Right forelimb (tissue), 1 donor: ENCODE data around the gene B4GALNT3.

Source experiments
- DNase-seq: peaks from one replicate; pipeline ENCODE4 v3.0.0-alpha.2; 2018

Gene B4GALNT3

DNA sequence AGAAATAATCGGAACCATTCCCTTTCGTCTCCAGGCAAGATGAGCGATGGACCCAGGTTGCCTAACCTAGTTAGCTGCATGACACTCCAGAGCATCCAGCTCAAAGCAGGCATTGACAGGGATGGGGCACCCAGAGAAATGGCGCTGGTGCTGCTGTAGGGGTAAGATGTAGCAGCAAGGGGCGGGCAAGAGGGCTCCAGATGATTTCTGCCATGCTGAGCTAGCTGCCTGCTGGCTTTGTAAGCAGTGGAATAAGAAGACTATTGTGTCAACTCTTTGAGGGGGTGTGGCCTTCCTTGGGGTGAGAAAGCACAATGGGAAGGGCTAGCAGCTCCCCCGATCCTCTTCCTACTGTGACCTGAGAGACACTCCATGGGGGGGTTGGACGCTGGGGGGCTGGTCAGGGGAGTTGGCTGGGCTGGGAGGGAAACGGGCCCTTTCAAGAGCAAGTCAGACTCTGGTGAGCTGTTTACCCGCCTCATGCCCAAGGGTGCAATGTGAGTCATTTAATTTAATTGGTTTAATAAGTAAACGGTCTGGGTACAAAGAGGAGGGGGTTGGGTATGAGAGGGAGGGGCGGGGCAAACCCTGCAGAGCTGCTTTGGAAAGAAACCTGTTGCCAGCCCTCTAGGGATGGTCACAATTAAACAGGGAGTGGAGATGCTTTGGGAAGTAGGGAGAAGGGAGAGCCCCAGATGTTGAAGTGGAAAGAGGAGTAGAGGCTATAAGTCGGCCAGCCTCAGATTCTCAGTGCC lies 50.5 kb downstream of the B4GALNT3 start:
- no peak for DNase-seq

DNA sequence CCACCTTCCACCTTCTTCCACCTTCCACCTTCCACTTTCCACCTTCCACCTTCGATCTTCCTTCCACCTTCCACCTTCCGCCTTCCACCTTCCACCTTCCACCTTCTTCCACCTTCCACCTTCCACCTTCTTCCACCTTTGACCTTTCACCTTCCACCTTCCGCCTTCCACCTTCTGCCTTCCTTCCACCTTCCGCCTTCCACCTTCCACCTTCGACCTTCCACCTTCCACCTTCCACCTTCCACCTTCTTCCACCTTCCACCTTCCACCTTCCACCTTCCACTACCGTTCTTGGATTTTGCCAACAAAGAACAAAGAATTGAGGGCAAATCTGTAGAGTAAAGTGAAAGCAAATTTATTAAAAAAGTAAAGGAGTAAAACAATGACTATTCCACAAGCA lies 53.2 kb downstream of the B4GALNT3 start:
- no peak for DNase-seq

DNA sequence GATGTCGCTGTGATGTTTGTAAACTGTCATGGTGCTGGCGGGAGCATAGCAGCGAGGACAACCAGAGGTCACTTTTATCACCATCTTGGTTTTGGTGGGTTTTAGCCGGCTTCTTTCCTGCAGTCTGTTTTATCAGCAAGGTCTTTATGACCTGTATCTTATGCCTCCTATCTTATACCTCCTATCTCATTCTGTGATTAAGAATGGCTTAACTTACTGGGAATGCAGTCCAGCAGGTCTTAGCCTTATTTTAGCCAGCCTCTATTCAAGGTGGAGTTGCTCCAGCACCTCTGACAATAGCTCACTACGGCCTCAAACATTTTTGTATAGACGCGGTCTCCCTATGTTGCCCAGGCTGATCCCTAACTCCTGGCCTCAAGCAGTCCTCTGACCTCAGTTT lies 53.7 kb downstream of the B4GALNT3 start:
- DNase-seq, result no peak

DNA sequence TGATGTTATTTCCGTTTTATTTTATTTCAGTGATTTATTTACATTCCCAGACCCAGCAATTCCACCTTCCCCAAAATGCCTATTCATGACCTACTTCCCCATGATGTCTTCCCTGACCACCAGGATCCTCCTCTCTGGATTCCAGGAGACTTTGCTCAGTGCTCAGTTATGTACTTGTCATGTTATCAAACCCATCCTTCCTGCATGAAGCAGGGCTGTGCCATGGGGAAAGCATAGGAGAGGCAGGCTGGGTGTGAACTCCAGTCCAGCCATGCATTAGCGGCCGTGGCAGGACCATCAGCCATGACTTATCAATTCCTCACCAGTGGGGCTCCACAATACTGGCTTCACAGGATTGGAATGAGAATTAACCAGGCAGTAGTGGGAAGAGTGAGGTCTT lies 57.8 kb downstream of the B4GALNT3 start:
- no peak for DNase-seq

DNA sequence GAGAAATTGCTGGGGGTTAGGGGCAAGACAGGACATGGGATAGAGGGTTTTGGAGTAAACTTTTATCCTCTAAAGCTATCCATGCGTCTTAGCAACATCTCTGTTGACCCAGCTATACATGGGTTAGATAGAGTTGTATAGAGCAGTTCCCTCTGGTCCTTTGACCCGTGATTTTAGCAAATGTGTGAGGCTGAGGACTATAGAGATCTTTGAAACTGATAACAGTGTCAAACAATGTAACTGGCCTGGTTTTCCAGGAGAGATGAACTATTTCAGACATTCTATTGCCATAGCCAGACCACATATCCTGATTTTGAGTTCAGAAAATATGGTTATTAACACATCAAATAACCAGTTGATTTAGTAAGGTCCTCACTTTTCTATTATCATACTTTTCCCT lies 60.4 kb downstream of the B4GALNT3 start:
- DNase-seq, result no peak

DNA sequence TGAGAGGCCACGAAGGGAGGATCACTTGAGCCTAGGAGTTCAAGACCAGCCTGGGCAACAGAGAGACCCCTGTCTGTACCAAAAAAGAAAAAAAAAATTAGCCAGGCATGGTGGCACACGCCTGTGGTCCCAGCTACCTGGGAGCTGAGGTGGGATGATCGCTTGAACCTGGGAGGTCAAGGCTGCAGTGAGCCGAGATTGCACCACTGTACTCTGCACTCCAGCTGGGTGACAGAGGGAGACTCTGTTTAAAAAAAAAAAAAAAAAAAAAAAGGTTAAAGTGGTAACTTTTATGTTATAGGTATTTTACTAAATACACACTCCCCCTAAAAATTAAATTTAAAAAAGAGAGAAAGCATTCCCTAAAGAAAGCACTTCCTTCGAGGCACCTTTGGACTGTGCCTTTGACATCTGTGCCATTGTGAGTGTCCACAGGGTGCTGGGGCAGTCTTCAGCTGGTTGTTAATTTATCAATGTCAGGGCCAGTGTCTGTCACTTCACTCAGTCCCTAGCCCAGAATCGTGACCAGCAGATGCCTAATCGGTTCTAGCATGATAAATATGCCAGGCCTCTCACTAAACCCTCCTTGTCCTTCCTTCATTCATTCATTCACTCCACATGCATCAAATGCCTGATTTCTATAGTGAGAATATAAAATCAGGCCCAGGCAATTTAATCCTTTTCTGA lies 63.1 kb downstream of the B4GALNT3 start:
- DNase-seq, result no peak

DNA sequence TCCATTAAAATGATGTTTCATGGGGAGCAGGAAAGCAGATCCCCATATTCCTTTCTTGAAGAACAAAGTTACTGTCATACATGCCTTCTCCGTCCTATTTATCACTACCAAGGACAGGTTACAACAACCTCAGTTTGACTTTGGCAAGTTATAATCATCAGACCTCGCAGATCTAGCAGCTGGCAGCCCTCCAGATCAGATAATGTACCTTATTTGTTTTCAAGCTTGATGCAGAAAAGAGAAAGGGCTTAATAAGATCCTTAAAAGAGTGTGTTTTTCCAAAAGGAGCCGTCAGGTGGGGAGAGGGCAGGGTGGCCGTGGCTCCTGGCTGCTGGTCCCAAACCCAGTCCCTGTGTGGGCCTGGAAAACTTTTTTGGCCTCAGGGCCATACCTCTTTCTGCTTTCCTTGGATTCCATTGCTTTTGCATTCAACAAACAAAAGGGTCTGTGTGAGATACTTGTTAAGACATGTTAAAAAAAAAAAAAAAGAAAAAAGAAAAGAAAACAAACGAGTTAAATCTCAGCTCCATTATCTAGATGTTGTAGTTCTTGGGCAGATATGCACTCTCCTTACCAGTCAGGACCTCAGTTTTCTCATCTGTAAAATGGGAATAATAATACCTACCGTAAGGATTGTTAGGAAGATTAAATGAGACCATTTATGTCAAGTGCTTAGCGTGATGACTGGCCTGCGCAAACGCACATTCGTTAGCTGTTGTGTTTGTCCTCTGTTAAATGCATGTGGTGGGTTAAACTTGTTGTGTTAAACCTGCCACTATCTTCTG lies 64.6 kb downstream of the B4GALNT3 start:
- DNase-seq, result no peak

DNA sequence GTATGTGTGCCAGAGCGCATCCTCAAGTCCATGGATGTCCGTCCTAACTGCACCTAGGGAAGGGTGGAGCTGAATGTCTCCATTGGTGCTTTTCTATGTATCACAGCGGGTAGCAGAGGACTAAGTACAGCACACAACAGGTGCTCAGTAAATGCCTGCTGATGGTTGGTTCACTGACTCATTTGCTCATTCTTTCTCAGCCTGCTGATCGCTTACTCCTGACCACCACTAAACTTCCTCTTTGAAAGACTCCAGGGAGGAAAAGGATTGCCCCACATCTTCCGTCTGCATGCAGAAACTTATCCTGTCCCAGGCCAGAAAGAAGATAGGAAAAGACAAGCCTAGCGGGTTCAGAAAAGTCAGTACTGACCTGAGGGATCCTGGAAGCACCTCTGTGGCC lies 66.3 kb downstream of the B4GALNT3 start:
- no peak for DNase-seq

DNA sequence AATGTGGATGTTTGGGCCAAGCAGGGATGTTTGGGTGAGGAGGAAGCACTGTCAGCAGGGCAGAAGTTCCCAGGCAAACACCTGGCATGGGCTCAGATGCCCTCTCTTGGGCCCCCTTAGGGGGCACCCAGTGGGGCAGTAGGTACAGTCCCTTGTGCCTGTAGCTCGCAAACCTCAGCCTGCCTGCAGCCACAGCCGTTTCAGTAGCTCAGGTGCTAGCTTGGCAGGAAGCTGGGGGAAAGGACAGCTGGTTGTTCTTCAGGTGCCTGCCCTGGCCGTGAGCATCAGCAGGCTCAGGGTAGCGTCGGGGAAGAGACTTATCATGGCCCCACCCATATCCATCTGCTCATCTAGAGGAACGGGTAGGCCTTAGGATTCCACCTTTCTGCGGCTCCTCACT lies 67.5 kb downstream of the B4GALNT3 start:
- no peak for DNase-seq

DNA sequence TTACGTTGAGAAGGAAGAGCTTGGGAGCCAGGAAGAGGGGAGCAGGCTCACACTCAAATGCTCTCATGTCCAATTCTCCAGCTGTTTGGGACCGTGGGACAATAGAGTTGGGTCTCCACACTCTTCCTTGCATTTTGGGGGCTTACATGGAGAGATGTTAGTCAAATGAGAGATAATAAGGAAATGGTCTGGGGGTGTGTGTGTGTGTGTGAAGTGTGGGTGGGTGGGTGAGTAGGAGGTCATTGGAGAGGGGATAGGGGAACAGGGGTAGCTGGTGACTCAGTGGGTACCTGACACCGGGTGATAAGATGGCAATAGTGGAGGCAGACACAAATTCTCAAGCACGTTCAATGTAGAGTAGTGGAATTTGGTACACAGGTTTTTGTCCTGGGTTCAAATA lies 68.0 kb downstream of the B4GALNT3 start:
- DNase-seq, result no peak

DNA sequence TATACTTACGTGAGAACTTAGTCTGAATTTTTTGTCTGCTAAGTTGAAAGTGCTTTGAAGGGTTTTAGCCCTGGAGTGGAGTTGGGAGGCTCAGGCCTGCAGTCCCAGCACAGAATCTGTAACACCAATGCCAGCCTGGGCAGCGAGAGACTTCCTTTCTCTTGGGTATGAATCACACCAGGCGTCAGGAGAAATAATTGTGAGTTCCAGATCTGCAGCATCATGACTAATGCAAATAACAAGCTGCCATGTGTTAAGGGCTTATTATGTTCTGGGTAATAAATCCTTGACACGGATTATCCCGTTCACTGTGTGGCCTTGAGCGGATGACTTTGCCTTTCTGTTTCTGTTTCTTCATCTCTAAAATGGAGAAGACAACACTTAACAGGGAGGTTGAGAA lies 70.6 kb downstream of the B4GALNT3 start:
- DNase-seq, result no peak

DNA sequence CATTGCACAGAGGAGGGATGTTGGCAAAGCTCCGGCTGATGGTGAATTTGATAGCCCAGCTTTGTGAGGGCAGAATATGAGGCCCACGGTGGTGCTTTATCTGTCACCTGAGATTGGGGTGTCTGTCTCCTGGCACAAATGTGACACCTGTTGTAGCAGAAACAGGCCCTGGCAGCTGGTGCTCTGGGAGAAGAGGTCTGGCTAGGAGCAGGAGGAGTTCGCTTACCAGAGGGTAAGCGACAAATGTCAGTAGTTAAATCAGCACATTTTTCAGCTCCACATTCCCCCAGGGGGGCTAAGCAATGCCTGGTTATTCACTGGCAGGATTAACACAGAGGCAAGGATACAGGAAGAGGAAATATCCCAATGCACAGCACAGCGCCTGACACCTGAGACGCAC lies 71.1 kb downstream of the B4GALNT3 start:
- no peak for DNase-seq

DNA sequence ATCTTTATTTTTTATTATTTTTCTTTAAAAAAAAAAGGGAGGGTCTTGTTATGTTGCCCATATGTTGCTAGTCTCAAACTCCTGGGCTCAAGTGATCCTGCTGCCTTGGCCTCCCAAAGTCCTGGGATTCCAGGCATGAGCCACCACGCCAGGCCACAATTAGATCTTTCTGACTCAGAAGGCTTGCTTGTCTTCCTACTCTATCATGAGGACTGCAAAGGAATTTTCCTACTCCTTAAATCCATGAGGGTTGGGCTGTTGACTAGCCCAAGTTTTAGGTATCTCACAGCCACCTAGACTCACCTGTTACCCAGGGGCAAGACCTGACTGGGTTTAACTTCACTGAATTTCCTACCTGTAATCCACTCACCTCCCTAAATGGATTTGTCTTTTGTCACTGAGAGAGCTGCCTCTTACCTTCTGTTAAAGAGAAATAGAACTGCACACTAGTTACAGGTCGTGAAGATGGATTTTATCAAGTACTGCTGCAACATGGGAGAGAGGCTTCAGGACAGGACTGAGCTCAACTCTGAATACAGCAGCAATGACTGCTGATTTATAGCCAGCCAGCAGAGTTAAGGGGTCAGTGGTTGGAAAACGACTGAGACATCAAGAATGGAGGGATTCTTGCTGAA lies 72.3 kb downstream of the B4GALNT3 start:
- DNase-seq, result no peak

DNA sequence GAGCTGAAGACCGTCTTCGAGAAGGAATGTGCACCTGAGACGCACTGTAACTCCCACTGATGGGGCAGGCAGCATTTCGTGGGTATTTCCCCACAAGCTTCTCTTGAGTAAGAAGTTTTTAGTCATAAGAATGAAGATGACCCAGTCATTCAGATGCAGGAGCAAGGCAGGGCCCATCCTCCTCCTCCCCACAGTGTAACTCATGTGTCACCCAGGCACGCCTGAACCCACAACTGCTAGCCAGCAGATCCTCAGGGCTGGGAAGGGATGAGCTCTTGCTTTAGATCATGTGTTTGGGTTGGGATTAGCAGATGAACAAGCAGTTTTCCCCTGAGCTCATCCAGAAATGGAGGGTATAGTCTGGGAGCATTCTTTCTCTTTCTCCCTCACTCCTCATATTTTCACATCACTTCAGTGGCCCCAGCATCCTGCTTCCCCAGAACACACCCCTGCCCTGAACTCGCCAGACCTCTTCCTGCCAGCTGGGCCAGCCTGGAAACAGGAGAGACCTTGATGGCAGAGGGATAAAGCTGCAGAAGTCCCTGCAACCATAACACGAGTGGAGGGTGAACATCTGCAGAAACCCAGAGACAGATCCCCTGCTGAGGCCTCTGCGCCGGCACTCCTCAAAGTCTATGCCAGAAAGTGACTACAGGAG lies 73.3 kb downstream of the B4GALNT3 start:
- no peak for DNase-seq

DNA sequence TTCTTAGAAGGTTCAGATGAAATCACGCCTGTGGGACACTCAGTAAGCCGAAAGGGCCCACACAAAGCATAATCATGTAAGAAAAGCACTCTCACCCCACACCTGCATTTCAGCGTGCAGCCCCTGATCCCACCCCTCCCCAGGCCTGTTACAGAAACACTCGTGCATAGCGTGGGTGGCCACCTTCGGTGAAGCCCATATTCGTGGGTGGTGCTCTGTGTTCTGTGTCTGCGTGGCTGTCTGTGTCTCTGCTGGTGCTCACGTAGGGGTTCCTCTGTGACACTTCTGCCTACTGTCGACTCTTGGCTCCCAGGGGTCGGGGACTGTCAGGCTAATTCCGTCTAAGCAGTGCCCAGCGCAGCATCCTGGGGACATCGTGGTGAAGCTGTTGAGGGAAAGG lies 74.0 kb downstream of the B4GALNT3 start:
- DNase-seq, result no peak

DNA sequence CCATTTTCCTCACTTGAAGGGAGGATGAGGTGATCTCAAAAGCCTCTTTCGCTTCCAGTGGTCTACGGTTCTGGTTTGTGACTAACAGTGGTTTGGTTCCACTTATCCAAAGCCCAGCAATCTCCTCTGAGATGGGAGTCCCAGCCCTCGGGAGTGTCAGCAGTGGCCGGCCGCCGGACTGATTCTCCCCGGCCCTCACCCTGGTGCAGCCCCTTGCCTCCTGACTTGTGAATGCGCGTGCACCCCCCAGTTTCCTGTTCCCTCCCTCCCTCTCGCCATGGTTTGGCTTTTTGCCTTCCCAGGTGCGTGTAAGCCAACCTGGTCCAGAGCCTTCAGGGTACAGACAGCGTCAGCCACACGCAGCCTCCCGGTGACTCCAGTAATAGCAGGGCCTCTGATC lies 74.5 kb downstream of the B4GALNT3 start:
- no peak for DNase-seq

DNA sequence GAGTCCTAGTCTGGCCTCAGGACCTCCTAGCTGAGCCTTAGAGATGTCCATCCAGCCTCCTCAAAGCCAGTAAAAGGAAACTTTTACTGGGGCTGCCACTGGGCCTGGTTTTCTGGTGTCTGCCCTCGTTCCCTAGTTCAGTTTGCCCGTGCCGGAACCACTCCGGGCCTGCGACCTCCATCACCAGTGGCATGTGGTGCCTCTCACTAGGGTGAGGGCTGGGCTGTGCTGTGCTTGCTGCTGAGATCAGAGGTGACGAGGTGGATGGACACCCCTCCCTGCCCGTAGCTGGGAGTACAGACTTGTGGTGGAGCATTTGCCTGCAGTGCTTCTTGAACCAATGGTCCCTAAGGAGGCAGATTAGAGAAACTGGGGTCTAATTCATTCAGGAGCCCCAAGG lies 75.7 kb downstream of the B4GALNT3 start:
- no peak for DNase-seq

DNA sequence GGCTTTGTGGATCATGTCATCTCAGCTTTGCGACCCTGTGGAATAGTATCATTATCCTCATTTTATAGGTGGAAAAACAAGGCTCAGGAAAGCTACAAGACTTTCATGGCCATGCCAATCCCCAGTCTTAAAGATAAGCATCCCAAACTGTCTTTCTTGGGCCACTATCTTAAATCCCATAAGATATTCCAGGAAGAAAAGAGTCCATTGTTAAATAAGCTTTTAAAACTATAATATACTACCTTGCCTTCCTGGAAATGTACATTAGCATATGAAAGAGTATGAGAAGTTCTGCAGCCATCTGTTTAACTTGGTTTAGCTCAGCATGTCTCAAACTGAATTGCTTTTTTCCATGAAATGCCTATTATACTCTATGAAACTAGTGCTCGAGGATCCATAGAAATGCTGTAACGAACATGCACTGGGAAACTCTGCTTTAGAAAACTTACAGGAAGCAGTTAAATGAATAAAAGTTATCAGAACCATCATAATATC lies 77.1 kb downstream of the B4GALNT3 start:
- DNase-seq, result no peak

DNA sequence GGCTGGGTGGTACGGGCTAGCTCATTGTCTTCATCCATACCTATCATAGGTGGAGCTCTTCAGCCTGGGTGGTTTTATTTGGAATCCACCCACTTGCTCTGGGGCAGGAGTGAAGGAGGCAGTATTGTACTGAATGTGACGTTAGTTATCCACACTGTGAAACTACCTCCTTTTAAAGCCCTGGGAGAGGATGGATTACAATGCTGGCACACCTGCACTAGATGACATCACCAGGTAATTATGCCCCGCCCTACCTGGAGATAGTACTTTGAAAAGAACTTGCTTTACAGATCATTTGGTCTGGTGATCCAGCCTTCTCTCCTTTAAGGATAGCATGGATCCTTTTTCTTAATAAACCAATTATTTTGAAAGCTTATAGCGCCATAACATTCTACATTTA lies 78.0 kb downstream of the B4GALNT3 start:
- no peak for DNase-seq

DNA sequence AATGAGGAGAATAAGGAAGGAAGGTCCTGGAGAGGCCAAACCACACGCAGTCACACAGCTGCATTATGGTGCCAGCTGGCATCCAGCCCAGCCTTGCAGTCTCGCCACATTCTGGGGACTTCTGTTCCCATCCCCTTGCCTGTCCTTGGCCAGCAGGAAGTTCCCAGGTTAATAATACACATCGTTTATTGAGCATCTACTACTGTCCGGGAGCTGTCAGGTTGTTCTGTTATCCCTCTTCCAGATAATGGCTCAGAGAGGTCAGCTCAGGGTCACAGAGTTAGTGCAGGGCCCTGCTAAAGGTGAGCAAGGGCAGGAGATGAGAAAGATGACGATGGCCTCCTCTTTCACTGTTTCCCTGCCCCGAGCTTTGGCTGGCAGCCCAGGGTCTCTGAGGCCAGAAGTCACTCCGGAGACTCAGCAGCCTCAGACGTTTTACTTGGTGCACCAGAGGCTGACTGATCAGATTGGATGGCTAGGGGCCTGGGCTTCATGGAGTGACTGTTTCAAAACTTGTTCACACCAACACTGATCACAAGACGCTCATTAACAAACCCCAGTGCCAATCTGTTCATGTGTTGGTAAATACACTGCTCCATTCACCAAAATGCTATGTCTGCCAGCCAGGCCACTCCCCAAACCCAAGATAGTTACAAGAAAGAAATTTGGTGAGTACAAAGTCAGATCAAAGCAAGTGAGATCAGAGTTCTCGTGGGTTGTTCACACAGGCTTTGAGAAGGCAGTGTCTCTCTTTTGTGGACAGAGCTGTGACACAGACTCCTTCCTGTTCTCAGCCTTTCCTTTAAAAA lies 79.2 kb downstream of the B4GALNT3 start:
- DNase-seq, result no peak

DNA sequence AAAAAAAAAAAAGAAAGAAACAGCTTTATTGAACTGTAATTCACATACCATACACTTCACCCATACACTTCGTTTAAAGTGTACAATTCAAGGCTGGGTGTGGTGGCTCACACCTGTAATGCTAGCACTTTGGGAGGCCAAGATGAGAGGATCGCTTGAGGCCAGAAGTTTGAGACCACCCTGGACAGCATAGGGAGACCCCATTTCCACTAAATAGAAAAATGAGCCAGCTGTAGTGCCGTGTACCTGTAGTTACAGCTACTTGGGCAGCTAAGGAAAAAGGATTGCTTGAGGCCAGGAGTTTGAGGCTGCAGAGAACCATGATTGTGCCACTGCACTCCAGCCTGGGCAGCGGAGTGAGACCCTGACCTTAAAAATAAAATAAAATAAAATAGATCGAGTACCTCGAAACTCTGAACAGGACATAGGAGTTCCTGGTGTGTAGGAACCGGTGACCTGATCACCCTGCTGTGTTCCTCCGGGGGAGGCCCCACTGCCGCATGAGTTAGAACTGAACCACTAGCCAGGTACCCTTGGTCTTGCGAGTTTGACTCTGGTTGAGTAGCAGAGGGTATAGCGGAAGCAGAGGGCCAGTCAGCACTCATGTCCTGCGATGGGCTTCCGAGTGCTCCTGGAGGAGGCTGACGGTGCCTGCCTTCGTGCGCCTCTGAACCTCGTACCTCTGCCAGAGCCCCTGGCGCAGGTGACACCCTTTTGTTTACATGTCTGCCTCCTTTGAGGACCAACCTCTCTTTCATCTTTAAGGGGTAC lies 80.0 kb downstream of the B4GALNT3 start:
- DNase-seq, result no peak
